Skeletal muscle tissue (tissue), 4 donors: ENCODE results near the gene MSMO1. TPM values are rescaled to one million over a fixed set of nuclear protein-coding genes. Genes with fewer than 3 reads are reported as not detected.
A peak's percentile ranks its signal among the peaks of the same experiment; 100 is the strongest.
"Not testable (repeated sequence)": the region's sequence is repeated elsewhere in the genome, so short reads cannot be mapped to it uniquely, and the experiment has no call there.

Experiments used
- H3K27ac ChIP-seq: one replicate; pipeline ENCODE4 v1.7.0; 2013; ENCODE audit warnings: mild to moderate bottlenecking, low read depth, low read length, inconsistent platforms
- H3K27me3 ChIP-seq, 3 donors: one replicate each; pipeline ENCODE4 v1.7.0; 2013; ENCODE audit warnings: low read length in 3 of 3; ENCODE audit not compliant: control insufficient read depth in 3 of 3, insufficient read depth in 3 of 3
- H3K36me3 ChIP-seq, 3 donors: one replicate each; pipeline ENCODE4 v1.7.0; 2013; ENCODE audit warnings: low read length in 3 of 3; ENCODE audit not compliant: control insufficient read depth in 3 of 3, insufficient read depth in 3 of 3
- H3K4me1 ChIP-seq, 3 donors: one replicate each; pipeline ENCODE4 v1.7.0; 2013; ENCODE audit warnings: low read length in 3 of 3, mild to moderate bottlenecking in 3 of 3; ENCODE audit not compliant: control insufficient read depth in 3 of 3, insufficient read depth in 3 of 3
- H3K4me3 ChIP-seq, 3 donors: one replicate each; pipeline ENCODE4 v1.7.0; 2013; ENCODE audit warnings: low read length in 3 of 3
- H3K9ac ChIP-seq, 3 donors: one replicate each; pipeline ENCODE4 v1.7.0; 2013; ENCODE audit warnings: low read length in 3 of 3, mild to moderate bottlenecking in 3 of 3, moderate library complexity in 2 of 3, low read depth in 1 of 3
- H3K9me3 ChIP-seq, 3 donors: one replicate each; pipeline ENCODE4 v1.7.0; 2013; ENCODE audit warnings: low read length in 3 of 3; ENCODE audit not compliant: control insufficient read depth in 3 of 3
- total RNA-seq: library from RNA; depleted of rRNA; stranded (reverse); fragments of >200 nt; gene quantifications from one replicate; pipeline ENCODE4 v1.2.3, GENCODE V29; 2014
- donor health status: Osteomylitis.

The MSMO1 gene
- 55.8 TPM for total RNA-seq

DNA sequence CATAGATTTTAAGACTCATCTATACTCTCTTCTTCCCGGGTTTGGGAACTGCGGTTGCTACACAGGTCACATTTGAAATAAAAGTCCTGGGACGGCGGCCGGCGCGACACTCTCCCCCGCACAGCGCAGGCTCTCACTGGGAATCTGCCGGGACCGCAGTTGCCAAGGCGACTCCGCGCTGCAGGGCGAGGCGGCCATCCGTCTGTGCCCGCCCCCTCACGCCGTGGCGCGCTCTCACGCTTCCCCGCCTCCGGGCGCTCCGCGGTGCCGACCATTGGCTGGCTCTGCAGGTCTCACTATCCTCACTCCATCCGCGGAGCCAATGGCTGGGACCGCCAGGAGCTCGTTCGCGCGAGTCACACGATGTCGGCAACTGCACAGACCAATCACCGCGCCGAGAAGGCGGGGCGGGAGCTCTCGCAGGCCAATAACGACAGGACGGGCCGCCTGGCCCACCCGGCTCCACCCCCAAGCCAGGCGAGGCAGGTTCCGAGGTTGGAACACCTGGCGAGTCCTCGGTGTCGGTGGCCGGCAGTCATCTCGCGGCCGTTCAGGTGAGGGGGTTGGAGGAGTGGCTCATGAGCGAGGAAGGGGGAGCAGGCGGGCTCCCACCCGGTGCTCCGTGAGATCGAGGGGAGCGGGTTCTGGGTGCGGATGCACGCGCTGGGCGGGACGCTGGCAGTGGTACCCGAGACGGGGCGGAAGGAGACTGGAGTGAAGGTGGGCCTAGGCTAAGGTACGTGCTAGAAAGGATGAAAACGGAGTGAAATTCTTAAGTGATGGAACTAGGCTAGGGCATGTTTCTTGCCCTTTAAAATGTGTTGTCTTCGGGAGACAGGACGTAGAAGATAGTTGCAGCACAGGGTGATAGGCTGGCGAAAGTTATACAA, at the start of gene MSMO1:
MSMO1 (plus strand) TSS at position 459 of the 890 bp plus-strand sequence. CDS start 5,702 bp downstream, outside the sequence.
- Histone ChIP-seq H3K36me3 (no peaks in the 10 kb centered on the region), H3K4me3 (peak within 1 kb of the TSS; percentile 88 to 99 (median 98)), H3K27me3 (no peaks in the 10 kb centered on the region), H3K9me3 (no peaks in the 10 kb centered on the region), H3K27ac (peak within 1 kb of the TSS; percentile 65), H3K9ac (peak within 1 kb of the TSS; percentile 73 to 82 (median 75)), H3K4me1 (peaks cover 8 to 18% (median 10%) of the 10 kb centered on the region in 3 donors)

DNA sequence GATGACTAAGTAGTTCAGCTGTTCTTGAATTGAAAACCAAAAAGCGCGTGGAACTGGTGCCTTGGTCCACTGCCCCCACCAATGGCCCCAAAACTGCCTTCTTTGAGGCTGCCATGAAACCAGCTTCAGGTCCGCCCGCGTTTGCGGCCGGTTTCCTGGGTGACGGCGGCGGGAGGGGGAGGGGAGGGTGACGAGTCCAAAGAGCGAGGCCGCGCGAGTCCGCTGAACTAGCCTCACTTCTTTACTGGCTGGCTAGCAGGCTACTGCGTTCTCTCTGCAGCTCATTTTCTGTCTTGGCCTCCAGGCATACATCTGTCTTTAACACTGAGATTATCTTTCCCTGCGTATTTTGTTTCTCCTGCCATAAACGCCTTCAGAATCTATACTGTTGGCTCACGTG, 47.9 kb upstream of the MSMO1 start:
- not testable (repeated sequence) for H3K9ac ChIP-seq, H3K4me1 ChIP-seq, H3K9me3 ChIP-seq, H3K27me3 ChIP-seq, H3K36me3 ChIP-seq, H3K27ac ChIP-seq, H3K4me3 ChIP-seq

DNA sequence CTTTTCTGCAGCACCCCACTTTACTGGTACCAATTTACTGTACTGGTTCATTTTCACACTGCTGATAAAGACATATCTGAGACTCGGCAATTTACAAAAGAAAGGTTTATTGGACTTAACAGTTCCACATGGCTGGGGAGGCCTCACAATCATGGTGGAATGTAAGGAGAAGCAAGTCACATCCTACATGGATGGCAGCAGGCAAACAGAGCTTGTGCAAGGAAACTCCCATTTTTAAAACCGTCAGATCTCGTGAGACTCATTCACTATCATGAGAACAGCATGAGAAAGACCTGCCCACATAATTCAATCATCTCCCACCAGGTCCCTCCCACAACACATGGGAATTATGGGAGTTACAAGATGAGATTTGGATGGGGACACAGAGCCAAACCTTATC, 42.8 kb upstream of the MSMO1 start:
- H3K27me3 ChIP-seq, H3K9ac ChIP-seq, H3K27ac ChIP-seq, H3K4me3 ChIP-seq, H3K4me1 ChIP-seq, H3K9me3 ChIP-seq, H3K36me3 ChIP-seq: not testable (repeated sequence)

DNA sequence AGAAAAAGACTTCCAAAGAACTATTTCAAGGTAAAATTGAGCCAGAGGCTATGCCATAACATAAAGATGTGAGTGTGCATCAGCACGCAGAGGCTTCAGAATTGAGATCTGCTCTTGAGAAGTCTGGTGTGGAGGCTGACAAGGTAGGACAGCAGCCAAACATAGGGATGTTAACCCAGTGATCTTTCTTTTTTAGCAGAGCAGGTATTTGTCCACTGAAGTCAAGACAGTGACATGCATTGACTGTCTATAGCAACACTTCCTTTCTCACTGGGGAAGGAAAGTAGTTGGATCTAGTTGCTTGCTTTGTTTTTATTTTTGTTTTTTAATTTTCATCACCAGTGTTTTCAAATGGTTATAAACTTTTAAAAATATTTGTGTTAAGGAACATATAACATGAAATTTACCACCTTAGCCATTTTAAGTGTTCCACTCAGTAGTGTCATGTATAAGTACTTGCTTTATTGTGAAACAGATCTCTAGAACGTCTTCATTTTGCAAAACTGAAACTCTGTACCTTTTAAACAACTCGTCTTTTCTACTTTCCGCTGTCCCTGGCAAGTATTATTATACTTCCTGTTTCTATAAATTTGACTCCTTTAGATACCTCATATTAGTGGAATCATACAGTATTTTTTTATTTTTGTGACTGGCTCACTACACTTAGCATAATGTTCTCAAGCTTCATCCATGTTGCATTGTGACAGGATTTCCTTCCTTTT, 40.7 kb upstream of the MSMO1 start:
- not testable (repeated sequence) for H3K4me3 ChIP-seq, H3K27me3 ChIP-seq, H3K36me3 ChIP-seq, H3K4me1 ChIP-seq, H3K9ac ChIP-seq, H3K27ac ChIP-seq, H3K9me3 ChIP-seq

DNA sequence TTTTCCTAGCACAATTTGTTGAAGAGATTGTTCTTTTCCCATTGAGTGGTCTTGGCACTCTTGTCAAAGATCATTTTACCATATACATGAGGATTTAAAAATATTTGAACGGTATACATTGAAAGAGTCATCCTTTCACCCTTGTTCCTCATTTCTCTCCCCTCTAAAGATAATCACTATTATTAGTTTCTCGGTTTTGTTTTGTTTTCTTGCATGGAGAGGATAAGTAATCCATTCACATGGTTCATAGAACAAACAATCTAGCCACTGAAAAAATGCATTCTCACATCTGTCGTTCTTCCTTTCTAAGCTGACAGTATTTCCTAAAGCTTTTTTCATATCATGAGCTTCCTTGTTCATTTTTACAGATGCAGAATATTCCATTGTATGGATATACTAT, 39.2 kb upstream of the MSMO1 start:
- H3K4me1 ChIP-seq, result no peaks in the 10 kb centered on the region
- no peak overlapping the region for H3K9ac ChIP-seq
- no peak overlapping the region for H3K4me3 ChIP-seq
- no peaks in the 10 kb centered on the region for H3K9me3 ChIP-seq
- no peak overlapping the region for H3K27ac ChIP-seq
- no peaks in the 10 kb centered on the region for H3K36me3 ChIP-seq
- H3K27me3 ChIP-seq, result no peaks in the 10 kb centered on the region

DNA sequence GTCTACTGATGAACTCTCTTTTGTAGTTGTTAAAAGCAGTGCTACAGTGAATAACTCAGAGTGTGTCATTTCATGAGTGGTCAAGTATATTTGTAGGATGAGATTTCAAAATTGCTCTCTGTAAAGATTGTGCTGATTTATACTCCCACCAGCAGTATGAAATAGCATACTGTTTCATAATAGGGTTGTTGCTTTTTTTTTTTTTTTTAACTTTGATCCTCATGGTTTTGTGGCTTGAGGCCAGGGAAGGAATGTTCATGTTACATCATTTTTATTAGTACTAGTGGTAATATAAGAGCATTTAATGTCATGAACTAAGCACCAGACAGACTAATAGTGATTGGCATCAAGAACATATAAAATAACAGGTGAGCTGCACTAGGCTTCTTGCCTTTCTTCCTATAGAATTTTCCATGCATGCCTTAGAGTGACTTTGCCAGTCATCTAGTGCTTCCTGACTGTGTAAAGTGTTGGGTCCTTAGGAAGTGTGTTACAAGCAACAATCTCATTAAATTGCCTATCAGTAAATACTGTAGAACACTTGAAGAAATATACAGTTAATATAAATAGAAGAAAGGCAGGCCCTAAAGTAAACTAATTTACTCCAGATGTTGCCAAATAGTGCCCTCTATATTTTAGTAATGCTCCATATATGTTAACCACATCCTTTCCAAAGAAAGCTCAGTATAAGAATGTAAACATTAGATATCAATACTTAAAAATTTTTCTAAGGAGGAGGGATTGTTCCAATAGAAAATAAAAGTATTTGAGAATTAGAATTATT, 38.6 kb upstream of the MSMO1 start:
- H3K9ac ChIP-seq, result no peak overlapping the region
- no peaks in the 10 kb centered on the region for H3K4me1 ChIP-seq
- H3K27me3 ChIP-seq, result no peaks in the 10 kb centered on the region
- H3K9me3 ChIP-seq, result no peaks in the 10 kb centered on the region
- H3K27ac ChIP-seq, result no peak overlapping the region
- no peaks in the 10 kb centered on the region for H3K36me3 ChIP-seq
- H3K4me3 ChIP-seq, result no peak overlapping the region

DNA sequence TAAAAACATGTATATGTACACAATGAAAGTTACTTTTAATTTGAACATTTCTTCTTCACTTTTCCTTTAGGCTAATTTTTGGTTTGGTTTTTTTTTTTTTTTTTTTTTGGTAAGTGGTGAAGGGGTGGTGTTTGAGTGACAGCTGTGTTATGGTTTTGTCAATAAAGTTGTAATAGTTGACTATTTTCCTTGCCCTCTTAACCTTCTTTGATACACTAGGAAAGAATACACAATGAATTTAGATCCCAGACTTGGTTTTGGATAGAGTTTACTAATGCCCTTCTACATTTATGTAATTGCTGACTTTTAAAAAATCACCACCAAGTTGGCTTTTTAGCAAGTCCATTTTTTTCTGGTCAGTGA, 38.1 kb upstream of the MSMO1 start:
- Histone ChIP-seq H3K4me1 (no peaks in the 10 kb centered on the region), H3K9me3 (no peaks in the 10 kb centered on the region), H3K9ac (no peak overlapping the region), H3K27ac (no peak overlapping the region), H3K4me3 (no peak overlapping the region), H3K27me3 (no peaks in the 10 kb centered on the region), H3K36me3 (no peaks in the 10 kb centered on the region)

DNA sequence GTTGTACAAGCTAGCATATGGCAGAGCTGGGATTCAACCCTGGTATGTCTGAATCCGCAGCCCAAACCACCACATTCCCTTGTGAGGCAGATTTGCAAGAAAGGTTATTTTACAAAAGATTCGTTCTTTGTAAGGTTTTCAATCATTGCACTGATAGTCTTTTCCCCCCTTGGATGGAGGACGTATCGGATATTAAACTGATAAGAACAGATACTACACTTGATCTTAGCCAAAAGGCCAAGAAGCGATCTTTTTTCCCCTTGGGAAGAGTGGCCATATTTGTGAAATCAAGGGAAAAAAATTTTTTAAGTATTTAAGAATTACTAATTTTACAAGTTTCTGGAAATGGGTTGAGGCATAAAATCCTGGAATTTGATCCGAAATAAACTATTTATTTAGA, 34.4 kb upstream of the MSMO1 start:
- no peaks in the 10 kb centered on the region for H3K4me1 ChIP-seq
- no peak overlapping the region for H3K9ac ChIP-seq
- H3K9me3 ChIP-seq, result no peaks in the 10 kb centered on the region
- H3K27me3 ChIP-seq, result no peaks in the 10 kb centered on the region
- H3K36me3 ChIP-seq, result peaks cover 0 to 3% (median 3%) of the 10 kb centered on the region in 3 donors
- H3K27ac ChIP-seq, result no peak overlapping the region
- H3K4me3 ChIP-seq, result no peak overlapping the region

DNA sequence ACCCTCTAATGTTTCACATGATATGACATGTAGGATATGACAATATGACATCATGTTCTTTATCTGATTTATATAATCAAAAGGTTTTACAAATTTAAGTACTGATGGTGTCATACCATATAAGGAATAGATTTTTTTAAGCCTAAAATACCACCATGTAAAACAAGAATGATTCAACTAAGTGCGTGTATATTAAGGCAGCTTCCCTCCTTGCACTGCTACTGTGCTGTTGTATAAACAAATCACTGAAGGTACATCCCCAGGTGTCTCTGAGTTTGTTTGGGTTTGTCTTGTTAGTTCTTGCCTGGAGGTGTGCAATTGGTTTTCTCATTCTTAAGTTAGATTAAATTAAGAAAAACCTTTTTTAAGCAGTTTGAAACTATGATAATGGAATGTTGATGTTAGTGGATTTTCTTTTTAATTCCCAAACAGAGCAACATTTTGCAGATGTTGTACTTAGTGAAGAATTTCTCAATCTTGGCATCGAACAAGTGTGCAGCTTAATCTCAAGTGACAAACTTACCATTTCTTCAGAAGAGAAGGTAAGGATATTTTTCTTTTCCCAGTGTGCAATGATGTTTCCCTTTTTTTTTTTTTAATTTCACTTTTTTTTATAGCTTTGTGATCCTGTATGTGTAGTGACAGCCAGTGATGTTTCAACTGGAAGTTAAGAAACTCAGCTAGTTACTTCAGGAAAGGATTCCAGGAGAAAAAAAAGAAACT, 33.4 kb upstream of the MSMO1 start:
- H3K27ac ChIP-seq, result no peak overlapping the region

More for the DNA sequence above, 33.4 kb upstream of the MSMO1 start:
- Histone ChIP-seq H3K4me3 (no peak overlapping the region), H3K9ac (no peak overlapping the region), H3K9me3 (no peaks in the 10 kb centered on the region), H3K27me3 (no peaks in the 10 kb centered on the region), H3K4me1 (no peaks in the 10 kb centered on the region), H3K36me3 (peaks cover 0 to 3% (median 3%) of the 10 kb centered on the region in 3 donors)
